Astrocyte of the spinal cord (primary cell): Measurements from ENCODE around the gene PACSIN3.

ENCODE experiments used
- DNase-seq: peaks from one replicate; pipeline ENCODE4 v3.0.0; 2011; ENCODE audit warnings: low read depth, low spot score
- H3K4me3 ChIP-seq: 2 replicates; pipeline ENCODE4 v1.5.1; 2011; ENCODE audit warnings: low read depth, mild to moderate bottlenecking, low read length, moderate library complexity
- CTCF ChIP-seq: IDR thresholded peaks from 2 replicates; pipeline ENCODE4 v1.5.1; 2012; ENCODE audit warnings: low read depth, mild to moderate bottlenecking, low read length, inconsistent platforms
- in situ Hi-C: cut with HindIII; loops from 2 replicates; pipeline ENCODE4 v1.10.0; 2017; ENCODE audit warnings: low sequenced_read_pairs

PACSIN3 gene

GRCh38 chr11:47185305-47186075 lies 744 bp downstream of the PACSIN3 start:
- H3K4me3 ChIP-seq, result peak overlapping the region; percentile 65

GRCh38 chr11:47184711-47185304 lies 1.4 kb downstream of the PACSIN3 start:
- H3K4me3 ChIP-seq, result peak overlapping the region; percentile 65
- DNase-seq, result no peak
- in situ Hi-C loops, result no loop called here
- TF ChIP-seq CTCF, result no peak

More at GRCh38 chr11:47185305-47186075, 744 bp downstream of the PACSIN3 start:
- peak; percentile 60 for DNase-seq
- in situ Hi-C loops, result no loop called here
- TF ChIP-seq CTCF, result no peak

GRCh38 chr11:47183969-47184368 lies 2.3 kb downstream of the PACSIN3 start:
- in situ Hi-C loops, result no loop called here
- no peak for TF ChIP-seq CTCF
- no peak for DNase-seq
- no peak overlapping the region for H3K4me3 ChIP-seq

- in situ Hi-C loops, result no loop called here
- TF ChIP-seq CTCF, result no peak
- DNase-seq, result no peak
- no peak overlapping the region for H3K4me3 ChIP-seq
Observed at GRCh38 chr11:47183031-47183856, 3.0 kb downstream of the PACSIN3 start.

GRCh38 chr11:47182380-47182779 lies 3.9 kb downstream of the PACSIN3 start:
- TF ChIP-seq CTCF, result no peak
- no peak for DNase-seq
- H3K4me3 ChIP-seq, result no peak overlapping the region
- in situ Hi-C loops, result no loop called here

GRCh38 chr11:47181271-47181670 lies 5.0 kb downstream of the PACSIN3 start:
- no peak for TF ChIP-seq CTCF
- in situ Hi-C loops, result no loop called here
- DNase-seq, result no peak
- H3K4me3 ChIP-seq, result no peak overlapping the region
